ENCODE results near the gene MAP3K1. TPM values are rescaled to one million over a fixed set of nuclear protein-coding genes. Genes with fewer than 3 reads are reported as not detected.

MAP3K1 gene
- total RNA-seq, 2 donors from 2014 or later: 21.4 to 22.6 TPM

- intact Hi-C loops (cut with DNase I): loop anchor here (10.0 kb wide), 1 partner anchor 324 kb away; no protein-coding TSS in a partner anchor
- ATAC-seq (no peak), DNase-seq (no peak)
- no peak overlapping the region for H3K4me3 ChIP-seq
- 40 to 47% methylated on average over 4 of the region's 4 CpGs for WGBS, 2 donors
- H3K36me3 ChIP-seq (replicated peaks in 1 of 2; ENCODE audit: insufficient read depth in 1 of 2, low read depth in 2 of 2): no peaks in the 10 kb centered on the region
- H3K27me3 ChIP-seq: no peaks in the 10 kb centered on the region
- no peak for TF ChIP-seq POLR2A (IDR thresholded peaks at IDR 0.05)
- TF ChIP-seq, protein P1, sequence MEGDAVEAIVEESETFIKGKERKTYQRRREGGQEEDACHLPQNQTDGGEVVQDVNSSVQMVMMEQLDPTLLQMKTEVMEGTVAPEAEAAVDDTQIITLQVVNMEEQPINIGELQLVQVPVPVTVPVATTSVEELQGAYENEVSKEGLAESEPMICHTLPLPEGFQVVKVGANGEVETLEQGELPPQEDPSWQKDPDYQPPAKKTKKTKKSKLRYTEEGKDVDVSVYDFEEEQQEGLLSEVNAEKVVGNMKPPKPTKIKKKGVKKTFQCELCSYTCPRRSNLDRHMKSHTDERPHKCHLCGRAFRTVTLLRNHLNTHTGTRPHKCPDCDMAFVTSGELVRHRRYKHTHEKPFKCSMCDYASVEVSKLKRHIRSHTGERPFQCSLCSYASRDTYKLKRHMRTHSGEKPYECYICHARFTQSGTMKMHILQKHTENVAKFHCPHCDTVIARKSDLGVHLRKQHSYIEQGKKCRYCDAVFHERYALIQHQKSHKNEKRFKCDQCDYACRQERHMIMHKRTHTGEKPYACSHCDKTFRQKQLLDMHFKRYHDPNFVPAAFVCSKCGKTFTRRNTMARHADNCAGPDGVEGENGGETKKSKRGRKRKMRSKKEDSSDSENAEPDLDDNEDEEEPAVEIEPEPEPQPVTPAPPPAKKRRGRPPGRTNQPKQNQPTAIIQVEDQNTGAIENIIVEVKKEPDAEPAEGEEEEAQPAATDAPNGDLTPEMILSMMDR (IDR thresholded peaks at IDR 0.05): no peak
- no peaks in the 10 kb centered on the region for H3K4me1 ChIP-seq
- H3K9me3 ChIP-seq: no peaks in the 10 kb centered on the region
- H3K27ac ChIP-seq: no peak overlapping the region
Observed at GRCh38 chr5:56900395-56900794, 85.0 kb downstream of the MAP3K1 start.

GRCh38 chr5:56900858-56901578, 85.7 kb downstream of the MAP3K1 start:
- peak; percentile 71 for ATAC-seq
- 26 to 28% methylated on average over 3 of the region's 3 CpGs for WGBS, 2 donors
- peak; percentile 10 to 44 (median 22) for DNase-seq
- no peaks in the 10 kb centered on the region for H3K36me3 ChIP-seq (replicated peaks in 1 of 2; ENCODE audit: insufficient read depth in 1 of 2, low read depth in 2 of 2)
- H3K9me3 ChIP-seq: no peaks in the 10 kb centered on the region
- no peaks in the 10 kb centered on the region for H3K4me1 ChIP-seq
- TF ChIP-seq, protein P1 (IDR thresholded peaks at IDR 0.05): peak; percentile 45 to 86 (median 77)
- no peak for TF ChIP-seq POLR2A (IDR thresholded peaks at IDR 0.05)
- no peak overlapping the region for H3K27ac ChIP-seq
- intact Hi-C loops (cut with DNase I): loop anchor here (10.0 kb wide), 1 partner anchor 324 kb away; no protein-coding TSS in a partner anchor
- H3K4me3 ChIP-seq: no peak overlapping the region
- H3K27me3 ChIP-seq: no peaks in the 10 kb centered on the region

DNA sequence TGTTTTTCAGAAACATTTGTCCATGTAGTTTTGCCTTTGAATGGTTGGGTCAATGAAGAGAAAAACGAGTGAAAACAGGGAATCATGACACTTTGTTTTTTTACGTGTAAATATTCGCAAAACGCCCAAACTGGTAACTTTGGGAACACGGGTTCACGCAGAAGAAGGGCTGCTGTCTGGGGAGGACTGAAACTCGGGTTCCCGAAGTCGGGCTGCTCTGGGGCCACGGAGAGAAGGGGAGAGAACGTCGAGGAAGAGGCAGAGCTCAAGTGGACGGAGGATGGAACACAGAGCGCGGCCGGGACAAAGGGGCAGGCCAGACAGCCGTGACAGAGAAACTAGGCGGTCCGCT, 93.6 kb downstream of the MAP3K1 start:
- H3K4me1 ChIP-seq: peaks cover 15% of the 10 kb centered on the region
- no peak for TF ChIP-seq POLR2A (IDR thresholded peaks at IDR 0.05)
- TF ChIP-seq, protein P1 (IDR thresholded peaks at IDR 0.05): no peak
- H3K36me3 ChIP-seq (replicated peaks in 1 of 2; ENCODE audit: insufficient read depth in 1 of 2, low read depth in 2 of 2): no peaks in the 10 kb centered on the region
- ATAC-seq (peak; percentile 56), DNase-seq (no peak)
- intact Hi-C loops (cut with DNase I): loop anchor here (10.0 kb wide), 1 partner anchor 316 kb away; no protein-coding TSS in a partner anchor
- H3K9me3 ChIP-seq: no peaks in the 10 kb centered on the region
- H3K27me3 ChIP-seq: no peaks in the 10 kb centered on the region
- peak overlapping the region; percentile 93 to 99 (median 96) for H3K27ac ChIP-seq
- H3K4me3 ChIP-seq: peak overlapping the region; percentile 20 to 32
- WGBS, 2 donors: 0 to 2% methylated on average over 19 of the region's 19 CpGs

DNA sequence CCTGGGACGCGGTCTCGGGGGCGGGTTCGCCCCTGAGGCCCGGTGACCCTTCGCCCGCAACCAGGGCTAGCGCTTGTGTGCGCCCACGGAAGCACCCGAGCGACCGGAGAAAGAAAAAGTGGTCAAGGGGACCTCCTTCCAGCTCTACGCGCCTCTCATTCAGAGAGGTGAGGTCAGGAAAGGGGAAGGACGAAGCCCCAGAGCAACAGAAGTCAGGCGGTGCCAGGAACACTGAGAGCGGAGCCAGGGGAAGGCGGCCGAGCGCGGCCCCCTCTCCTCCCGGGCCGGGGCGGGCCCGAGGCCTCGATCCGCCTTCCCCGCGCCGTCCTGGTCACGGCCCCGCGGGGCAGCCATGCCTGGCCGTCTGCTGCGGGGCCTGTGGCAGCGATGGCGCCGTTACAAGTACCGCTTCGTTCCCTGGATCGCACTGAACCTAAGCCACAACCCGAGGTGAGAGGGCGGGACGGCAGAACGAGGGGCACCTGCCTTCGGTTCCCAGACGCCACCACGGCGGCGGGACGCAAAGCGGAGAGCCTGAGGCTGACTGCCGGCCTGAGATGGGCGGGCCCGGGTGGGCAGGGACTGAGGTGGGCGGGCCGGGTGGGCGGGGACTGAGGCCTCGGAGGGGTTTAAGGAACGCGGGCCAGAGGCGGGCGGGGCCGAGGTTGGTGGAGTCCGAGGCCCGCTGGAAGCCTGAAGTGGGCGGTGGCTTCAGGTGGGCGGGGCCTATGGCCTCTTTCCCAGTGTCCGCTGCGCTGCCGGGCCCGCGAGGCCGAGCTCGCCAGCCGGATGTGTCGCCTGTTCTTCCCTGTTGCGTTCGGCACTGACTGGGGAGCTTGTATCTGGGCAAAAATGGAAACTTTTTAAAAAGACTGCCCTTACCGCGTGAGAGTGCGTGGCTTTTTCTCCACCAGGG, 94.2 kb downstream of the MAP3K1 start, which contains the start of gene SETD9:
Gene SETD9 (plus strand): TSS at position 303 of the 916 bp plus-strand sequence. CDS start 50 bp downstream, at position 353.
- Histone ChIP-seq H3K4me1 (peaks cover 15% of the 10 kb centered on the region), H3K27me3 (no peaks in the 10 kb centered on the region), H3K27ac (peak within 1 kb of the TSS; percentile 93 to 99 (median 96)), H3K36me3 (replicated peaks in 1 of 2; ENCODE audit: insufficient read depth in 1 of 2, low read depth in 2 of 2) (no peaks in the 10 kb centered on the region), H3K4me3 (peak within 1 kb of the TSS; percentile 26 to 56), H3K9me3 (no peaks in the 10 kb centered on the region)
- WGBS, 2 donors: 0 to 1% methylated on average over 35 to 80 of the region's 84 CpGs
- TF ChIP-seq, protein P1 (IDR thresholded peaks at IDR 0.05): no peak
- TF ChIP-seq POLR2A (IDR thresholded peaks at IDR 0.05): peak; percentile 85 to 95 (median 92)
- DNase-seq: peak; percentile 99 to 100 (median 99)
- peak; percentile 89 for ATAC-seq
- intact Hi-C loops (cut with DNase I): loop anchor here (10.0 kb wide), 1 partner anchor 315 kb away; no protein-coding TSS in a partner anchor
